ENCODE data around the gene SORCS1. TPM values are rescaled to one million over a fixed set of nuclear protein-coding genes. Genes with fewer than 3 reads are reported as not detected.

Gene SORCS1
- total and polyA plus RNA-seq, 2 of the 8 experiments (the other 6 are each of a cell fraction or from before 2014, with no cell fraction given) = 4.1 to 4.6 TPM

DNA sequence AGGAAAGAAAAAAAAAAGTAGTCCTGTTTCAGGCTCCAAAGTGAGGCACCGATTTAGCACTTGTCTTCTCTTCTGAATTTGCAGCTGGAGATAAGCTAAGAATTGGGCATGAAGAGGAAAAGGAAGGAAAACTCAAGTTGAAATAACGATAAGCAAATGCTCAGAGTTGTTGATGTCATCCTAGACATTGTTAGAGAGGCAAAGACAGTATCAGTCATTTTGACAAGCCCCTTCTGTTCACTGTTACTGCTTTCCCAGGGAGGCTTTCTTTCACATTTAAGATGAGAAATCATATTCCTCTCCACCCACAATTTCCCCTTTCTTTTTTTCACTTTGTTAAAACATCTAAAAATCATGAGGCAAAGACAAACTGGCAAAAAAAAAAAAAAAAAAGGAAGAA is 41.8 kb downstream of the SORCS1 start:
- no peak for TF ChIP-seq EZH2 (IDR thresholded peaks at IDR 0.05; ENCODE audit: low read depth, low read length, severe bottlenecking)
- no peak for TF ChIP-seq RFX5 (IDR thresholded peaks at IDR 0.05; ENCODE audit: borderline replicate concordance, low read depth, low read length)
- no peak for TF ChIP-seq SAP30 (IDR thresholded peaks at IDR 0.05; ENCODE audit: insufficient read depth, insufficient replicate concordance, low read length)
- no peak for TF ChIP-seq SUZ12 (IDR thresholded peaks at IDR 0.05; ENCODE audit: low read length)
- no peak for TF ChIP-seq JUN (IDR thresholded peaks at IDR 0.05; ENCODE audit: low read depth, low read length)
- TF ChIP-seq TBP (IDR thresholded peaks at IDR 0.05; ENCODE audit: low read depth, low read length) = no peak
- TF ChIP-seq CREB1 (IDR thresholded peaks at IDR 0.05) = no peak
- no peak overlapping the region for H3K56ac ChIP-seq (replicated peaks; ENCODE audit: insufficient read length, low read depth, low read length)
- no peak overlapping the region for H4K5ac ChIP-seq (ENCODE audit: insufficient read length, low read depth, low read length)
- H3K9me3 ChIP-seq (ENCODE audit: insufficient read depth in 2 of 2, low read depth in 1 of 2, low read length in 1 of 2) = no peaks in the 10 kb centered on the region
- H3K23me2 ChIP-seq (ENCODE audit: low read depth, low read length) = no peaks in the 10 kb centered on the region
- no peak overlapping the region for H3K18ac ChIP-seq (ENCODE audit: extremely low read depth, low read length)
- H4K91ac ChIP-seq (replicated peaks; ENCODE audit: insufficient read length, low read length) = no peak overlapping the region
- no peak overlapping the region for H2BK12ac ChIP-seq (ENCODE audit: low read depth, low read length)
- no peaks in the 10 kb centered on the region for H4K20me1 ChIP-seq (replicated peaks in 1 of 2; ENCODE audit: control insufficient read depth in 1 of 2, insufficient read depth in 2 of 2, low read length in 2 of 2)
- H3K27me3 ChIP-seq (replicated peaks in 1 of 4; ENCODE audit: control insufficient read depth in 3 of 4, extremely low read depth in 1 of 4, insufficient read depth in 3 of 4, low read length in 3 of 4) = no peaks in the 10 kb centered on the region
- H4K8ac ChIP-seq (ENCODE audit: extremely low read depth, insufficient read depth, low read length) = no peak overlapping the region
- H2BK120ac ChIP-seq (replicated peaks; ENCODE audit: low read depth, low read length) = no peak overlapping the region
- H3K27ac ChIP-seq (ENCODE audit: low read depth, low read length) = no peak overlapping the region
- no peaks in the 10 kb centered on the region for H3K36me3 ChIP-seq (ENCODE audit: control insufficient read depth in 2 of 4, insufficient read depth in 4 of 4, low read length in 3 of 4)
- H3K4me1 ChIP-seq (replicated peaks in 1 of 4; ENCODE audit: control insufficient read depth in 3 of 4, insufficient read depth in 4 of 4, low read length in 3 of 4) = no peaks in the 10 kb centered on the region
- H3K23ac ChIP-seq (ENCODE audit: insufficient read length) = no peak overlapping the region
- H2BK20ac ChIP-seq (ENCODE audit: low read length) = no peak overlapping the region
- no peak overlapping the region for H2AFZ ChIP-seq (ENCODE audit: low read length)
- no peaks in the 10 kb centered on the region for H3K79me2 ChIP-seq (ENCODE audit: control insufficient read depth in 1 of 2, insufficient read depth in 2 of 2, low read length in 2 of 2)
- no peak overlapping the region for H3K4me2 ChIP-seq (ENCODE audit: insufficient read depth in 1 of 2, low read depth in 2 of 2, low read length in 2 of 2)
- no peak overlapping the region for H3K4ac ChIP-seq (replicated peaks; ENCODE audit: insufficient read length, low read depth, low read length)
- ChIA-PET CTCF (ENCODE audit: partially characterized antibody) (no interaction called here), POLR2A (ENCODE audit: partially characterized antibody) (no interaction called here)
- H2BK5ac ChIP-seq (ENCODE audit: low read depth, low read length) = no peak overlapping the region
- no peak overlapping the region for H3K4me3 ChIP-seq (ENCODE audit: extremely low read depth in 1 of 4, insufficient read depth in 2 of 4, low read depth in 3 of 4, low read length in 4 of 4)
- no peak overlapping the region for H3K14ac ChIP-seq (ENCODE audit: insufficient read length)
- H3K79me1 ChIP-seq (ENCODE audit: low read depth, low read length) = no peaks in the 10 kb centered on the region
- no peak overlapping the region for H2AK5ac ChIP-seq (ENCODE audit: low read depth, low read length)
- WGBS, 2 experiments (ENCODE audit: extremely low coverage in 1 of 2, insufficient coverage in 1 of 2, insufficient read length in 1 of 2, insufficient replicate concordance in 2 of 2, low coverage in 1 of 2, low lambda C conversion rate in 2 of 2, missing lambda C conversion rate in 1 of 2) = 93% methylated on average over 2 of the region's 2 CpGs; no CpG with 5 or more reads in 1 of the 2 experiments
- DNase-seq (ENCODE audit: low read depth in 1 of 2, low spot score in 2 of 2) (no peak), FAIRE-seq (no peak)
- H2BK15ac ChIP-seq (ENCODE audit: low read length) = no peak overlapping the region
- H3K9ac ChIP-seq (replicated peaks in 1 of 4; ENCODE audit: extremely low read depth in 1 of 4, low read depth in 3 of 4, low read length in 3 of 4) = no peak overlapping the region
